OCI-LY7 (cell line): Measurements from ENCODE around the gene MACROD2.

Experiments used
- CTCF ChIP-seq: fragments of 200-600 bp; sonication (generic); conservative IDR thresholded peaks from 2 replicates; pipeline ENCODE4 v1.5.1; 2014; ENCODE audit warnings: mild to moderate bottlenecking, antibody characterized with exemption, low read length, moderate library complexity, mixed read lengths
- EZH2phosphoT487 ChIP-seq: fragments of 200-600 bp; sonication (generic); IDR thresholded peaks from 2 replicates; pipeline ENCODE4 v1.6.1; 2018; ENCODE audit warnings: low read depth, borderline replicate concordance, mild to moderate bottlenecking, mixed run types, antibody characterized with exemption, low read length, moderate library complexity, mixed read lengths

- TF ChIP-seq CTCF = no peak
- no peak for TF ChIP-seq EZH2phosphoT487
Observed at GRCh38 chr20:14488756-14489479, 493.6 kb downstream of the MACROD2 start.
